SK-MEL-5 (cell line): ENCODE results near the gene AP3B1. TPM values are rescaled to one million over a fixed set of nuclear protein-coding genes. Genes with fewer than 3 reads are reported as not detected.

Experiments used
- DNase-seq: peaks from one replicate; pipeline ENCODE4 v3.0.0-alpha.2; 2016; ENCODE audit warnings: low read depth, low spot score
- in situ Hi-C: cut with HindIII; loops from 2 replicates; pipeline ENCODE4 v1.10.0; 2016; ENCODE audit warnings: low sequenced_read_pairs, high pct_unique_total_duplicates, low pct_unique_long_range_greater_than_20kb
- total RNA-seq: library from RNA; depleted of rRNA; stranded (reverse); fragments of >200 nt; shearing (Covaris generic); gene quantifications from 2 replicates; pipeline ENCODE4 v1.2.3, GENCODE V29; 2014

Gene AP3B1
- total RNA-seq, 1 experiment from 2014 or later = 50.8 TPM

DNA sequence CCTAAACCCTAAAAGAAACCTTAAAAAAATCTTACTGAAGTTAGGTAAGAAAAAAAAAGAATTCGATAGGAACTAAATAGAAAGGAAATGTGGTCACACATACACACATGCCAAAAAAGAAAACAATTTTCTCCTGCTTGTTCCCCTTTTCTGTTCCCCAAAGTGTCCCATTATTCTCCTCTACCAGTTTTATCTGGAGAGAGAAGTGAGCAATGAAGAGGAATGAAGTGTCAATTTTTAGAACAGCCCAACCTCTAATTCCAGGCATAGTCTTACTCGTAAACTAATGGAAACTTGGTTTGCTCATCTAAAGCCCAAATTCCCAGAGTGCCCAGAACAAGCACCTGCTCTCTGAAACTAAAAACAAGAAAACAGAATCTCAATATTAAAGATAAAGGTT, 26.1 kb downstream of the AP3B1 start:
- in situ Hi-C loops = no loop called here
- no peak for DNase-seq

DNA sequence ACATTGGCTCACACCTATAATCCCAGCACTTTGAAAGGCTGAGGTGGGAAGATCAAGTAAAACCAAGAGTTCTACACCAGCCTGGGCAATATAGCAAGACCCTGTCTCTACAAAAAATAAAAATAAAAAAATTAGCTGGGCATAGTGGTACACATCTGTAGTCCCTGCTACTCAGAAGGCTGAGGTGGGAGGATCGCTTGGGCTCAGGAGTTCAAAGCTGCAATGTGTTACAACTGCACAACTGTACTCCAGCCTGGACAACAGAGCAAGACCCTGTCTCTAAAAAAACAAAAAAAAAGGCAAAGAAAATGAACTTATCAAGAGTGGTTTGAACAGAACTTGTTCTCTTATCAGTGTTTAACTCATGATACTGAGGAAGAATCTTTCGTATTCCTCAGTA, 29.3 kb downstream of the AP3B1 start:
- no peak for DNase-seq
- in situ Hi-C loops = no loop called here

DNA sequence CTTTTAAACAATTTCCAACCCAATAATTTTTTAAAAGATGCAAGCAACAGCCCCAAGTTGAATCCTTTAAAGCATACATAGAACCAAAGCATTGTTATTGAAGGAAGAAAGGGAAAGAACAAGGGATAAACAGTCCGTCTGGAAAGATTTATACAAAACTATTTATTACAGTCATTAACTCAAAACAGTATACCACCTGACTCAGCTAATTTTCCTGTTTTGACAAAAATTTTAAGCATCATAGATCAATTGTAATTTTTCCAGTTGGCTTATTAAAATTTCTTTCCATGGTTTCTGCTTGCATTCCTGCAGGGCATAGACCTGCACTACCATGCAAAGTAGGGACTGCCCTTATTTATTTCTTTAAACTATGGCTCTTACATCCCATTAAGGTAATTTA, 29.9 kb downstream of the AP3B1 start:
- no peak for DNase-seq
- in situ Hi-C loops = no loop called here

DNA sequence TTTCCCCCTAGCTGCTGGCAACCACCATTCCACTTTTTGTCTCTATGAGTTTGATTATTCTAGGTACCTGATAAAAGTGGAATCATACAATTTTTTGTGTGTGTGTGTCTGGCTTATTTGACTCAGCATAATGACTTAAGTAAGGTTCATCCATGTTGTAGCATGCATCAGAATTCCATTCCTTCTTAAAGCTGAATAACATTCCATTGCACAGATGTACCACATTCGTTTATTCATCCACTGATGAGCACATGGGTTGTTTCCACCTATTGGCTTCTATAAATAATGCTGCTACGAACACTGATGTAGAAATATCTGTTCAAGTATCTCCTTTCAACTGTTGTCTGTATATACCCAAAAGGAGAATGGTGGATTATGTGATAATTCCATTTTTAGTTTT, 33.7 kb downstream of the AP3B1 start:
- no peak for DNase-seq
- in situ Hi-C loops = no loop called here

DNA sequence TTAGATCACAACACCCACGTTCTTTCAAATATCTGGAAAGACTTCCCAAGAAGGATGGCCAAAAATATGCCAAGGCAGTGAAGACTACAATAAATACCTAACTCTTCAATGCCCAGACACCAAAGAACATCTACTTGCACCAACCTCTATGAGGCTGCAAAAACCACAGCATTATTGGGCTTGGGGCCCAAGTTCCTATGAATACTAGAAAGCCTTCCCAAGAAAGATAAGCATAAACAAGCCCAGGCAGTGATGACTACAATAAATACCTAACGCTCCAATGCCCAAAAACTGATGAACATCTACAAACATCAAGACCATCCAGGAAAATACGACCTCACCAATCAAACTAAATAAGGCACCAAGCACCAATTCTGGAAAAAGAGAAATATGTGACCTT, 41.3 kb downstream of the AP3B1 start:
- in situ Hi-C loops = no loop called here
- no peak for DNase-seq

DNA sequence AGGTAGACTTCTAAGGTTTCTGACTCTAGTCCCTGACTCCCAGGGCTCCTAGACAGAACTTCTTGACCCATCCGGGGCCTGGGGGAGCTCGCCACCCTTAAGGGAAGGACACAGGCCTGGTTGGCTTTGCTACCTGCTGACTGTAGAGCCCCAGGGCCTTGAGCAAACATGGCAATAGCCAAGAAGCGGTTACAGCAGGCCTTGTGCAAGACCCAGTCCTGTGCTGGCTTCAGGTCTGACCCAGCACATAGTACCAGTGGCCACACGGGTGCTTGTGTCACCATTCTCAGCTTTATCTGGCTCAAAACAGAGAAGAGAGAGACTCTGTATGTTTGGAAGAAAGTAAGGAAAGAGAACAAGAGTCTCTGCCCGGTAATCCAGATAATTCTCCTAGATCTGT, 41.8 kb downstream of the AP3B1 start:
- DNase-seq = no peak
- in situ Hi-C loops = no loop called here

DNA sequence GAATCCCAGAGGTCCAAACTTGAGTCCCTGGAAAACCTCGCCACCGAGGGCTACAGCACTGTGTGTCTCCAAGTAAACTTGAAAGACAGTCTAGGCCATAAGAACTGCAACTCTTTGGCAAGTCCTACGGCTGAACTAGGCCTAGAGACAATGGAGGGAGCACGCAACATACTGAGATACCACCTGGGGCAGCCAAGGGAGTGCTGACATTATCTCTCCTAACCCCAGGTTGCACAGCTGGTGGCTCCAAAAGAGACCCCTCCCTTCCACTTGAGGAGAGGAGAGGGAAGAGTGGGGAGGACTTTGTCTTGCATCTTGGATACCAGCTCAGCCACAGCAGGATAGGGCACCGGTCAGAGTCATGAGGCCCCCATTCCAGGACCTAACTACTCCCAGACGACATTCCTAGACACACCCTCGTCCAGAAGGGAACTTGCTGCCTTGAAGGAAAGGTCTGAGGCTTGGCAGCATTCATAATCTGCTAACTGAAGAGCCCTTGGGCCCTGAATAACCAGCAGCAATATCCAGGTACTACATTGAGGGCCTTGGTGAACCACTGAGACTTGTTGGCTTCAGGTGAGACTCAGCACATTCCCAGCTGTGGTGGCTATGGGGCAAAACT, 42.7 kb downstream of the AP3B1 start:
- in situ Hi-C loops = no loop called here
- DNase-seq = no peak

DNA sequence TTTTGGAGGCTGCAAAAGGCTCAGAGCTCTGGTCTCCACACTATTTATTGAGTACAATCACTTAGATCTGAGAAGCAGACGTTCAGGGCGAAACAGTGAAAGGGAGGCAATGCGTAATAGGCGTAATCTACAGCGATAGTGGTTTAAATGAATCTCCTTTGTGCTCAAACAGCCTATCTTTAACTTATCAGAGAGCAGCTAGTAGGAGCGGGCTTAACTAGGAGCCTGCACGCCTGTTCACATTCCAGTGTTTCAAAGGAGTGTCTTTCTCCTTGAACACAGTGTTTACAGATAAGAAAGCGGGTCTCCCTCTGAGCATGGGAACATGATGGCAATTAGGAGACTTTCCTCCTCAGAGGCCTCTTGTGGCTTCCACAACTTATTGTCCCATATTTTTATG, 49.4 kb downstream of the AP3B1 start:
- in situ Hi-C loops = no loop called here
- no peak for DNase-seq

DNA sequence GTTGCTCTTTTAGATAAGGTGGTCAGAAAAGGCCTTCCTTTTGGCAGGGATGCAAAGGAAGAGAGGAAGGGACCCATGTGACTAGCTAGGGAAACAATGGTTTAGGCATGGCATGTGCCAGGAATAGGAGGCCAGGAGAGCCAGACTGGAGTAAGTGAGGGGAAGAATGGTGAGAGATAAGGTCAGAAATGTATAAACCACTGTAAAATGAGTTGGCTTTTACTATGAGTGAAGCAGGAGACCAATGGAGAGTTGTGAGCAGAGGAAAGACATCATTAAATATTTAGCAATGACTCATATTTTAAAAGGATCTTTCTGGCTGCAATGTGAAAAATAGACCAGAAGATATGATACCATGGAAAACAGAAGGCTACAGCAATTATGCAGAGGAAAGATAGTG, 50.9 kb downstream of the AP3B1 start:
- DNase-seq = no peak
- in situ Hi-C loops = no loop called here

DNA sequence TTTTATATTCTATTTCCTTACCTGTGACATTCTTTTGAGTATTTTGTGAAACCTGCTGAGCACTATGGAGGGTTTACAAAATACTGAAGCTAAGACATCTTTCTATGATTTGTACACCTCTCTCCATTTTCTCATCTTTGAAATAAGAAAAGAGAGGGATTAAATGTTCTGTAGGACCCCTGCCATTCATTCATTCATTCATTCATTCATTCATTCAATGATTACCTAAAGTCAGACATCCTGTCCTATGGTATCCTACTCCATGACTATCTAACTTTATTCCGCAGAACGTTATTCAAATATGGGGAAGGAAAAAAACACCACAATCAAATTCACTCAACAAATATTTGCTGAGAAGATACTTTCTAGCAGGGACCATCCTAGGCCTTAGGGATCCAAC, 51.4 kb downstream of the AP3B1 start:
- in situ Hi-C loops = no loop called here

DNA sequence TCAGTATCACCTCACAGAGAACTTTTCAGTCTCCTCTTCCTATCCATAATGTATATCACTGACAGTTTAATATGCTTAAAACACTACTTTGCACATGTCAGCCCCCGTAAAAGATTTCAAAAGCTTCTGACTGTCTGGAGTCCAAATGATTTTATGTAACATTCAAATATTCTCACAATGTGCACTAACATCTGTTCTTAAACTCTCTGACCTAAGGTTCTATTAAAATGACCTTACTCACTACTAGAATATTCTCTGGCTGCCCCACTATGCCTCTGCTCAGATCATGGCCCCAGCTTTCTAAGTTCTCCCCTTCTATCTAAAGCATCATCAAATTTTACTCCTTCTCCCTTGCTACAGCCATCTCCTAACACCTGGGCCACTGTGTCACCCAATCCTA, 52.5 kb downstream of the AP3B1 start:
- in situ Hi-C loops = no loop called here
- DNase-seq = no peak

More for the DNA sequence above, 51.4 kb downstream of the AP3B1 start:
- DNase-seq = no peak

DNA sequence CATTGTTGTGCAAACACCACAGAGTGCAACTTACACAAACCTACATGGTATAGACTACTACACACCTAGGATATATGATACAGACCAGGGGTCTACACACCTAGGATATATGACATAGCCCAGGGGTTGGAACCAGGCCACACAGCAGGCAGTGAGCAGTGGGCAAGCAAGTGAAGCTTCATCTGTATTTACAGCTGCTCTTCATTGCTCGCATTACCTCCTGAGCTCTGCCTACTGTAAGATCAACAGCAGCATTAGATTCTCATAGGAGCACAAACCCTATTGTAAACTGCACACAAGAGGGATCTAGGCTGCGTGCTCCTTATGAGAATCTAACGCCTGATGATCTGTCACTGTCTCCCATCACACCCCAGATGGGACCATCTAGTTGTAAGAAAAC, 56.6 kb downstream of the AP3B1 start:
- in situ Hi-C loops = no loop called here
- no peak for DNase-seq

DNA sequence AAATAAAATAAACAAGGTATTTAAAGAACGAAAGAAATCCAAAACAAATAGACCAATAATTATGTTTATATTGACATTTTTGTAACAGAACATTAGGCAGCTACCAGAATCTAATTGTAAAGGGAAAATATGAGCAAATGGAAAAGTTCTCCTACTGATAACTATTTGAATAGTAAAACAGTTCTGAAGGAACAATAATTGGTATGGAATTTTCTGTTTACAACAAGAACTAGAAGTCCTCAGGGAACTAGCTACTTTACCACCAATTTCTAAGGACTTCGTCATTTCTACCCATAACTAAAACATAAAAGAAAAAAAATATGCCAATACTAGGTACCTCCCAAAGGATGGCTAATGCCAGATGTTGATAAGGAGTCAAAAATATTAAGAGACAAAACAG, 58.5 kb downstream of the AP3B1 start:
- DNase-seq = no peak

DNA sequence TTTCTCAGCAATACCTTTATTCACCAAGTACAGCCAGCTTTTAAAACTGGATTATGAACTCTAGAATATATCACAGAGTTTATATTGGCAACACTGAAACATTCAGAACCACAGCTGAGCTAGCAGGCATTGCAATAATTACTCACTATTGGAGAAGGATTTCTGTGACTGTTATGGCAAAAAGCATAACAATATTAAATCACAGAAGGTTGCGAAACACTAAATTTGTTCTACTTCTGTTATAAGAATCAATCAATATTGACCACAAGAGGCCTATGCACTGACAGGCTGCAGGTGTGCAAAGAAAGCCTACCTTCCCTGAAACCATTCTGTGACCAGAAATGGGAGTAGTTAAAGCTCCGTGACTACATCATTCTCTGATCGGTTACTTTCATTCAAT, 59.2 kb downstream of the AP3B1 start:
- in situ Hi-C loops = no loop called here
- no peak for DNase-seq

More for the DNA sequence above, 58.5 kb downstream of the AP3B1 start:
- in situ Hi-C loops = no loop called here

DNA sequence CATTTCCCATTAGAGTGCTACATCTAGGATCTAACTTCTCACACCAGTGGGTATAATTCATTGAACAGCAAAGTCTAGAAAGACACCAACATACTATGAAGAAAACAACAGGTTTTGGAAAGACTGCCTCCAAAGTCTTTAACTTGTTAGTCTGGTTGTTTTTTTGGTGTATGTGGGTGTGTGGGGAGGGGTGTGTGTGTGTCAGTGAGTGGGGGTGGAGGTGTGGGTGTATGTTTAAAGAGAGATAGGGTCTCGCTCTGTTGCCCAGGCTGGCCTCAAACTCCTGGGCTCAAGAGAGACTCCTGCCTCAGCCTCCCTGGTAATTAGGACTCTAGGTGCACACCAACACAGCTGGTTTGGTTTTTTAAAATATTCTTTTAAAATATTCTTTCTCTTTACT, 59.7 kb downstream of the AP3B1 start:
- no peak for DNase-seq
- in situ Hi-C loops = no loop called here

DNA sequence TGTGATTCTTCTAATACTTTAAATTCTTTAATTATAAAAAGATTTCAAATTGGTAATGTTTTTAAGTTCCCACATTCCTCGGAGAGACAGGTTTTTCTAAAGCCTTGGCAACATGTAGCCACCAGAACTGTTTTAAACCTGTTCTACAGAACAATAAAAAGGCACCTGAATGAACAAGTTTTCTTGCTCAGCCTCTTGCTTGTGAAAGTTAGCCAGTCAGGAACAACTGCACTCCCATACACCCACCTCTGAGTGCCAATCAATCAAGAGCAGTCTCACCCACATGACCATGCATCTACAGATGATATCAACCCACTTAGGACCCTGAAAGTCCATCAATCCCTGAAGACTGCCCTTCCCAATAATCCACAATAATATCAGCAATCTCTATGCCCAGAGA, 62.3 kb downstream of the AP3B1 start:
- no peak for DNase-seq
- in situ Hi-C loops = no loop called here

DNA sequence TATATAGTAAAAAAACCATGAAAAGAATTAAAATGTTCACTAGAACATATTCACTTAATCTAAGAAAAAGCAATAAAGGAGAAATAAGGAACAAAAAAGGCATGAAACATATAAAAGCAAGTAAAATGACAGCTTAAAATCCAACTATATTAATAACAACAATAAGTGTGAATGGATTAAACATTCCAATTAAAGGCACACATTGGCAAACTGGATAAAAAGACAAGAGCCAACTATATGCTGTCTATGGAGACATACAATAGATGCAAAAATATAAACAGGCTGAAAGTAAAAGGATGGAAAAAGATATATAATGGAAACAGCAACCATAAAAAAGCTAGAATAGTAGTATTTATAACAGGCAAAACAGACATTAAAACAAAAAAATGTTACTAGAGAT, 70.1 kb downstream of the AP3B1 start:
- in situ Hi-C loops = no loop called here
- DNase-seq = no peak

DNA sequence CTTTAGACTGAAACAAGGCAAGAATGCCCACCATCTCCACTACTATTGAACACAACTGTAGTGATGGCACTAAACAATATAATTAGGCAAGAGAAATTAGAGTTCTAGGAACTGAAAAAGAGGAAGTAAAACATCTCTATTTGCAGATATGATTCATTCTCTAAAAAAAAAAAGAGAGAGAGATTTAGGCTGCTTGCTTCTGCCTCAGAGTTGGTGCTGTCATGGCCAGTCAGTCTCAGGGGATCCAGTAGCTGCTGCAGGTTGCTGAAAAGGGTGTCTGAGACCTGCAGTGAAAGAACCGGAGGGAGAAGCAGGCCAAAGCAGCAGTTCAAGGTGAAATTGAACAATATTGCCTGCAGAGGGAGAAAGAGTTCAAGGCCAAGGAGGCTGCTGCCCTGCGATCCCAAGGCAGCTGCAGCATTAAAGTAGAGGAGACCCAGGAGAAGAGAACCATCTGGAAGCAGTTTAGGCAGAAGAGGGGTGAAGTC, 72.5 kb downstream of the AP3B1 start:
- in situ Hi-C loops = no loop called here

DNA sequence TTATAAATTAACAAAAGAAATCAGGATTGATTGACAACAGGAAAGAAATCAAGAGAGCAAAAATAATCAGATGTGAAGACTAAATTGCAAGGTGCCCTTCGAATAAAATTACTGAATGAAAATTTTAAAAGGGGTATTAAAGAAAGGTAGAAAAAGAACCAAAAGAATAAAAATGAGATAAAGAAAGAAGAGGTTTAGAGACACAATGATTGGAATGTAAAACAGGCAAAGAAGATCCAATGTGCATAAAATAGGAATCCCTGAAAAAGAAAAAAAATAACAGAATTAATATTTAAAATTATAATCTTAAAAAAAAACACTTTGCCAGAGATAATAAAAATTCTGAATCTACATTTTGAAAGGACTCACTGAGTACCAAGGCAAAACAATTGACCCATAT, 73.0 kb downstream of the AP3B1 start:
- no peak for DNase-seq
- in situ Hi-C loops = no loop called here

More for the DNA sequence above, 72.5 kb downstream of the AP3B1 start:
- DNase-seq = peak; percentile 3

DNA sequence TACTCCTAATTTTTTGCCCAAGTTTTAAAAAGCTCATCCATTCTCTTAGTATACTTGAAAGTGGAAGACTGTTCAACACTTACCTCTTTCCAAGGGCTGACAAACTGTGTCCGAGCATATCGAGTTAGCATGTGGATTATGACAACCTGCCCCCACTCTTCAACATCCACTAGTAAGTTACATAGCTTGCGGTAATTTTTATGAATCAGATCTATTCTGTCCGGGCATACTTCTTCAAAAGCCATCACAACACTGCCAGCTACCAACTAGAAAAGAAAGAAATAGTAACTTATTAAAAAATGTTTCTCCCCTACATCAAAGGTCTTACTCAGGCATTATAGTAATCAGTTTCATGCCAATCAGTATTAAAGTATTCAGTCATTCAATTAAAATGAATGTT, 78.5 kb downstream of the AP3B1 start:
- no peak for DNase-seq
- in situ Hi-C loops = no loop called here
